ENCODE measurements around the gene CSRNP3. TPM values are rescaled to one million over a fixed set of nuclear protein-coding genes. Genes with fewer than 3 reads are reported as not detected.

Gene CSRNP3
- total RNA-seq, 1 donor from 2014 or later = 18.4 TPM

- H3K9me3 Mint-ChIP-seq = peaks cover 6% of the 10 kb centered on the region
- peaks cover 33% of the 10 kb centered on the region for H3K4me1 Mint-ChIP-seq (ENCODE audit: unreplicated experiment)
- no peak for TF ChIP-seq CTCF (conservative IDR thresholded peaks at IDR 0.05)
- peaks cover 5% of the 10 kb centered on the region for H3K36me3 Mint-ChIP-seq
- H3K27me3 Mint-ChIP-seq = no peaks in the 10 kb centered on the region
- H3K27ac Mint-ChIP-seq = peak overlapping the region; percentile 68
- H3K4me3 Mint-ChIP-seq = peak overlapping the region; percentile 89
- no peak for DNase-seq (ENCODE audit: extremely low spot score, unreplicated experiment)
Measured at GRCh38 chr2:165575044-165575615, 105.6 kb downstream of the CSRNP3 start.

GRCh38 chr2:165576409-165577154 lies 107.1 kb downstream of the CSRNP3 start:
- TF ChIP-seq CTCF (conservative IDR thresholded peaks at IDR 0.05) = no peak
- Mint-ChIP-seq H3K27me3 (no peaks in the 10 kb centered on the region), H3K4me3 (peak overlapping the region; percentile 75), H3K4me1 (ENCODE audit: unreplicated experiment) (peaks cover 37% of the 10 kb centered on the region), H3K9me3 (peaks cover 6% of the 10 kb centered on the region), H3K27ac (peak overlapping the region; percentile 57), H3K36me3 (peaks cover 5% of the 10 kb centered on the region)
- DNase-seq (ENCODE audit: extremely low spot score, unreplicated experiment) = no peak

GRCh38 chr2:165582409-165582808 lies 112.9 kb downstream of the CSRNP3 start:
- H3K27me3 Mint-ChIP-seq = no peaks in the 10 kb centered on the region
- H3K9me3 Mint-ChIP-seq = peaks cover 12% of the 10 kb centered on the region
- H3K4me1 Mint-ChIP-seq (ENCODE audit: unreplicated experiment) = peaks cover 20% of the 10 kb centered on the region
- no peak overlapping the region for H3K4me3 Mint-ChIP-seq
- peaks cover 20% of the 10 kb centered on the region for H3K36me3 Mint-ChIP-seq
- no peak for TF ChIP-seq CTCF (conservative IDR thresholded peaks at IDR 0.05)
- H3K27ac Mint-ChIP-seq = no peak overlapping the region
- no peak for DNase-seq (ENCODE audit: extremely low spot score, unreplicated experiment)

DNA sequence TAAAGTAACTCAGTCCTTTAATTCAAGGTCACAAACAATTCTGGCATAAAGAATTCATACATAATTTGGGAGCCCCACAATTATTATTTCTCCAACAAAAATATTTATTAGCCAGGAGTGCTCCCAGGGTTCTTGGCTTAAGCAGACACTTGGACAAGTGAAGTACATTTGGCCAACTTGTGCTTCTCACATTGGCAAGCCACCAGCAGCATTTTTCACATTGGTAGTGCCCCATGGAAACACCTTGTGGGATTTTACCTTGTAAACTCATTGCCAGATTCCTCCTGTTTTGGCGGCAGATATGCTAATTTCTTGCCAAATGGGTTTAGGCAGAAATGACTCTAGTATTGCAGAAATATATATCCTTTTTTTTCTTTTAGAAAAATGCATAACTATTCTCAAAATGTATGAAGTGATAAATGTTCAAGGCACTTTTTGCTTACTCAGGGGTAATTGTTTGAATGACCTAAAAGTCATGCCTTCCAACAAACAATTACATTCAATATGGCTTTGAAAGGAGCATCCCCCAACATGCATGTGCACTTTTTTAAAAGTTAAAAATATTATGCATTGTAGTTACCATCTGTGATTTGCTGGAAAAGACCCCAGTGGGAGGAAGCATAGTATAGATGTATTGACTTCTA lies 113.5 kb downstream of the CSRNP3 start:
- no peaks in the 10 kb centered on the region for H3K27me3 Mint-ChIP-seq
- no peak overlapping the region for H3K4me3 Mint-ChIP-seq
- peaks cover 20% of the 10 kb centered on the region for H3K4me1 Mint-ChIP-seq (ENCODE audit: unreplicated experiment)
- TF ChIP-seq CTCF (conservative IDR thresholded peaks at IDR 0.05) = no peak
- H3K9me3 Mint-ChIP-seq = peaks cover 12% of the 10 kb centered on the region
- H3K36me3 Mint-ChIP-seq = peaks cover 20% of the 10 kb centered on the region
- no peak for DNase-seq (ENCODE audit: extremely low spot score, unreplicated experiment)
- peak overlapping the region; percentile 81 for H3K27ac Mint-ChIP-seq

- Mint-ChIP-seq H3K4me3 (peak overlapping the region; percentile 50), H3K9me3 (peaks cover 9% of the 10 kb centered on the region), H3K27me3 (no peaks in the 10 kb centered on the region), H3K36me3 (peaks cover 18% of the 10 kb centered on the region), H3K4me1 (ENCODE audit: unreplicated experiment) (peaks cover 20% of the 10 kb centered on the region), H3K27ac (peak overlapping the region; percentile 81)
- no peak for DNase-seq (ENCODE audit: extremely low spot score, unreplicated experiment)
- TF ChIP-seq CTCF (conservative IDR thresholded peaks at IDR 0.05) = no peak
Measured at GRCh38 chr2:165584126-165584654, 114.7 kb downstream of the CSRNP3 start.
